H9 (cell line): ENCODE measurements around the gene EIF4H. TPM values are rescaled to one million over a fixed set of nuclear protein-coding genes. Genes with fewer than 3 reads are reported as not detected.

Source experiments
- DNase-seq: peaks from one replicate; pipeline ENCODE4 v3.0.0-alpha.2; 2017
- H2AFZ ChIP-seq: one replicate; pipeline ENCODE4 v1.6.1; 2013; ENCODE audit warnings: mild to moderate bottlenecking, low read length, control low read depth, moderate library complexity
- H2AK5ac ChIP-seq: 2 replicates; pipeline ENCODE4 v1.6.1; 2013; ENCODE audit warnings: low read length, control low read depth, mixed read lengths; ENCODE audit not compliant: insufficient read length
- H2BK120ac ChIP-seq: one replicate; pipeline ENCODE4 v1.6.1; 2013; ENCODE audit warnings: low read depth, mild to moderate bottlenecking, low read length, control low read depth, inconsistent platforms; ENCODE audit not compliant: poor library complexity, severe bottlenecking
- H2BK12ac ChIP-seq: 2 replicates; pipeline ENCODE4 v1.6.1; 2013; ENCODE audit warnings: low read length, control low read depth, mixed read lengths, low read depth; ENCODE audit not compliant: insufficient read length
- H2BK15ac ChIP-seq: 2 replicates; pipeline ENCODE4 v1.6.1; 2013; ENCODE audit warnings: low read depth, low read length, control low read depth
- H2BK20ac ChIP-seq: one replicate; pipeline ENCODE4 v1.6.1; 2013; ENCODE audit warnings: low read depth, mild to moderate bottlenecking, low read length, control low read depth, inconsistent platforms; ENCODE audit not compliant: poor library complexity, severe bottlenecking
- H2BK5ac ChIP-seq: 2 replicates; pipeline ENCODE4 v1.6.1; 2013; ENCODE audit warnings: low read length, control low read depth, mixed read lengths; ENCODE audit not compliant: insufficient read length
- H3K14ac ChIP-seq: 2 replicates; pipeline ENCODE4 v1.6.1; 2013; ENCODE audit warnings: low read length, control low read depth; ENCODE audit not compliant: insufficient read depth
- H3K18ac ChIP-seq: 2 replicates; pipeline ENCODE4 v1.6.1; 2013; ENCODE audit warnings: low read depth, mild to moderate bottlenecking, mixed read lengths, low read length, control low read depth; ENCODE audit not compliant: insufficient read length
- H3K23ac ChIP-seq: 2 replicates; pipeline ENCODE4 v1.6.1; 2013; ENCODE audit warnings: low read length, control low read depth, mixed read lengths, low read depth; ENCODE audit not compliant: insufficient read length
- H3K23me2 ChIP-seq: 2 replicates; pipeline ENCODE4 v1.6.1; 2013; ENCODE audit warnings: low read depth, mild to moderate bottlenecking, mixed read lengths, low read length, control low read depth; ENCODE audit not compliant: insufficient read length, poor library complexity, severe bottlenecking
- H3K27ac ChIP-seq: 2 replicates; pipeline ENCODE4 v1.5.1; 2013; ENCODE audit warnings: low read length, control low read depth, mixed read lengths, low read depth; ENCODE audit not compliant: insufficient read length
- H3K27me3 ChIP-seq: 2 replicates; pipeline ENCODE4 v1.6.1; 2013; ENCODE audit warnings: low read length, control low read depth, inconsistent platforms; ENCODE audit not compliant: insufficient read depth
- H3K4ac ChIP-seq: 2 replicates; pipeline ENCODE4 v1.6.1; 2013; ENCODE audit warnings: low read depth, mild to moderate bottlenecking, control low read depth, inconsistent platforms, low read length, moderate library complexity
- H3K4me1 ChIP-seq: 2 replicates; pipeline ENCODE4 v1.6.1; 2013; ENCODE audit warnings: low read length, control low read depth, inconsistent platforms; ENCODE audit not compliant: insufficient read depth
- H3K4me2 ChIP-seq: 2 replicates; pipeline ENCODE4 v1.6.1; 2013; ENCODE audit warnings: low read length, control low read depth, mixed read lengths; ENCODE audit not compliant: insufficient read length, insufficient read depth
- H3K56ac ChIP-seq: 2 replicates; pipeline ENCODE4 v1.6.1; 2013; ENCODE audit warnings: low read depth, mild to moderate bottlenecking, mixed read lengths, low read length, control low read depth; ENCODE audit not compliant: insufficient read length
- H3K79me1 ChIP-seq: 2 replicates; pipeline ENCODE4 v1.6.1; 2013; ENCODE audit warnings: low read depth, mild to moderate bottlenecking, moderate library complexity, low read length, control low read depth, inconsistent platforms; ENCODE audit not compliant: insufficient read depth, poor library complexity, severe bottlenecking
- H3K79me2 ChIP-seq: 2 replicates; pipeline ENCODE4 v1.6.1; 2013; ENCODE audit warnings: low read length, control low read depth, inconsistent platforms; ENCODE audit not compliant: insufficient read depth
- H3K9ac ChIP-seq: 2 replicates; pipeline ENCODE4 v1.6.1; 2013; ENCODE audit warnings: low read length, control low read depth, mixed read lengths; ENCODE audit not compliant: insufficient read length; ENCODE audit errors: extremely low read depth
- H3K9me3 ChIP-seq: one replicate; pipeline ENCODE4 v1.6.1; 2013; ENCODE audit warnings: low read depth, low read length, inconsistent platforms; ENCODE audit not compliant: control insufficient read depth
- H3T11ph ChIP-seq: one replicate; pipeline ENCODE4 v1.6.1; 2013; ENCODE audit warnings: mild to moderate bottlenecking, low read length, control low read depth, inconsistent platforms
- H4K20me1 ChIP-seq: one replicate; pipeline ENCODE4 v1.6.1; 2013; ENCODE audit not compliant: control insufficient read depth, insufficient read length, insufficient read depth
- H4K5ac ChIP-seq: 2 replicates; pipeline ENCODE4 v1.6.1; 2013; ENCODE audit warnings: low read depth, mild to moderate bottlenecking, mixed read lengths, low read length, control low read depth; ENCODE audit not compliant: insufficient read length
- H4K8ac ChIP-seq: replicated peaks from 2 replicates; pipeline ENCODE4 v1.6.1; 2013; ENCODE audit warnings: low read length, control low read depth, mixed read lengths, low read depth; ENCODE audit not compliant: insufficient read length
- H4K91ac ChIP-seq: 2 replicates; pipeline ENCODE4 v1.6.1; 2013; ENCODE audit warnings: low read depth, mild to moderate bottlenecking, moderate library complexity, mixed read lengths, low read length, control low read depth; ENCODE audit not compliant: insufficient read length
- H3K27ac Mint-ChIP-seq, 3 experiments: 2 replicates in 2 of 3; 3 replicates in 1 of 3; pipeline ENCODE4 v1.8.0; 2020 to 2021; ENCODE audit warnings: mixed read lengths in 3 of 3, mild to moderate bottlenecking in 1 of 3, moderate library complexity in 1 of 3
- H3K27me3 Mint-ChIP-seq: 2 replicates; pipeline ENCODE4 v1.8.0; 2021; ENCODE audit warnings: low read depth, mild to moderate bottlenecking, moderate library complexity, mixed read lengths
- H3K36me3 Mint-ChIP-seq, 3 experiments: 2 replicates in 2 of 3; 3 replicates in 1 of 3; pipeline ENCODE4 v1.8.0; 2020 to 2021; ENCODE audit warnings: low read depth in 3 of 3, mixed read lengths in 3 of 3; ENCODE audit not compliant: insufficient read depth in 1 of 3
- H3K4me1 Mint-ChIP-seq, 2 experiments: 2 replicates each; pipeline ENCODE4 v1.8.0; 2020; ENCODE audit warnings: mixed read lengths in 2 of 2
- H3K4me3 Mint-ChIP-seq, 2 experiments: 2 replicates in 1 of 2; 3 replicates in 1 of 2; pipeline ENCODE4 v1.8.0; 2020 to 2021; ENCODE audit warnings: mild to moderate bottlenecking in 2 of 2, mixed read lengths in 2 of 2, moderate library complexity in 1 of 2
- H3K9me3 Mint-ChIP-seq, 2 experiments: 2 replicates in 1 of 2; 3 replicates in 1 of 2; pipeline ENCODE4 v1.8.0; 2020; ENCODE audit warnings: mild to moderate bottlenecking in 2 of 2, mixed read lengths in 2 of 2, moderate library complexity in 1 of 2
- CTCF ChIP-seq: fragments of 200-600 bp; sonication (generic); conservative IDR thresholded peaks from 3 replicates; pipeline ENCODE4 v1.8.0; 2021; ENCODE audit warnings: antibody characterized with exemption, mild to moderate bottlenecking
- WGBS: extraction: QIAGEN DNeasy Blood & Tissue Kit; methylation state at CpG from one replicate; pipeline ENCODE4 v1.1.7; 2013; ENCODE audit warnings: missing lambda C conversion rate, low lambda C conversion rate, mixed read lengths; ENCODE audit not compliant: insufficient read length; ENCODE audit errors: extremely low coverage; 5-methylcytosine and 5-hydroxymethylcytosine counted together
- total RNA-seq: library from RNA; stranded (reverse); gene quantifications from 2 replicates; pipeline ENCODE4 v1.2.1, GENCODE V29; 2021

Gene EIF4H
- total RNA-seq, 1 experiment from 2014 or later: 363 TPM

- no peaks in the 10 kb centered on the region for H3K27me3 ChIP-seq
- H3K79me1 ChIP-seq: peaks cover 25% of the 10 kb centered on the region
- H3K4me3 Mint-ChIP-seq: no peak overlapping the region
- H2BK5ac ChIP-seq: no peak overlapping the region
- no peak overlapping the region for H2AK5ac ChIP-seq
- H4K8ac ChIP-seq: no peak overlapping the region
- H3K9me3 Mint-ChIP-seq: no peaks in the 10 kb centered on the region; a peak in 1 of 5 replicates
- TF ChIP-seq CTCF: no peak
- H3K27ac Mint-ChIP-seq: no peak overlapping the region; a peak in 1 of 7 replicates
- H3K79me2 ChIP-seq: peaks cover 15% of the 10 kb centered on the region; the same call in 1 of the 2 replicates
- no peak overlapping the region for H2BK120ac ChIP-seq
- WGBS: no CpG with 5 or more reads among the region's 9 CpGs
- no peak overlapping the region for H3K9ac ChIP-seq
- no peak for DNase-seq
- H3K4me2 ChIP-seq: no peak overlapping the region
- no peak overlapping the region for H4K91ac ChIP-seq
- no peak overlapping the region for H2AFZ ChIP-seq
- H3K36me3 Mint-ChIP-seq: peaks cover 70 to 98% (median 95%) of the 10 kb centered on the region in 3 experiments
- no peaks in the 10 kb centered on the region; the same call in 1 of the 2 replicates for H3K27me3 Mint-ChIP-seq
- no peak overlapping the region for H2BK12ac ChIP-seq
- no peak overlapping the region for H4K5ac ChIP-seq
- no peak overlapping the region for H3K23ac ChIP-seq
- H2BK15ac ChIP-seq: no peak overlapping the region
- no peak overlapping the region for H3K18ac ChIP-seq
- H3T11ph ChIP-seq: no peak overlapping the region
- H3K56ac ChIP-seq: no peak overlapping the region
- H3K4ac ChIP-seq: no peak overlapping the region
- no peaks in the 10 kb centered on the region for H4K20me1 ChIP-seq
- no peak overlapping the region for H3K27ac ChIP-seq
- no peaks in the 10 kb centered on the region for H3K9me3 ChIP-seq
- no peaks in the 10 kb centered on the region for H3K4me1 ChIP-seq
- H2BK20ac ChIP-seq: no peak overlapping the region
- H3K14ac ChIP-seq: no peak overlapping the region
- no peaks in the 10 kb centered on the region; a peak in 1 of 4 replicates for H3K4me1 Mint-ChIP-seq
- H3K23me2 ChIP-seq: no peaks in the 10 kb centered on the region
Measured at GRCh38 chr7:74191231-74191630, 17.1 kb downstream of the EIF4H start.
